Parathyroid adenoma (tissue), 2 donors: Measurements from ENCODE around the gene PCARE.

Experiments
- H2AFZ ChIP-seq: fragments of 300-600 bp; sonication (generic); one replicate; pipeline ENCODE4 v1.7.0; 2017; ENCODE audit warnings: antibody characterized with exemption, mild to moderate bottlenecking
- H3K27ac ChIP-seq: fragments of 300-600 bp; sonication (generic); one replicate; pipeline ENCODE4 v1.7.0; 2017
- H3K27me3 ChIP-seq: fragments of 300-600 bp; sonication (generic); one replicate; pipeline ENCODE4 v1.7.0; 2017; ENCODE audit warnings: low read length; ENCODE audit not compliant: control insufficient read depth, insufficient read depth
- H3K36me3 ChIP-seq: fragments of 300-600 bp; sonication (generic); one replicate; pipeline ENCODE4 v1.7.0; 2017; ENCODE audit warnings: low read length; ENCODE audit not compliant: control insufficient read depth, insufficient read depth
- H3K4me1 ChIP-seq: fragments of 300-600 bp; sonication (generic); one replicate; pipeline ENCODE4 v1.7.0; 2017; ENCODE audit warnings: control low read depth
- H3K4me2 ChIP-seq: fragments of 300-600 bp; sonication (generic); one replicate; pipeline ENCODE4 v1.7.0; 2017; ENCODE audit warnings: low read length
- H3K4me3 ChIP-seq: fragments of 300-600 bp; sonication (generic); one replicate; pipeline ENCODE4 v1.7.0; 2017; ENCODE audit warnings: low read depth, low read length
- H3K79me2 ChIP-seq: fragments of 300-600 bp; sonication (generic); one replicate; pipeline ENCODE4 v1.7.0; 2017; ENCODE audit warnings: control low read depth
- H3K9ac ChIP-seq: fragments of 300-600 bp; sonication (generic); one replicate; pipeline ENCODE4 v1.7.0; 2017; ENCODE audit warnings: mild to moderate bottlenecking
- H3K9me3 ChIP-seq: fragments of 300-600 bp; sonication (generic); one replicate; pipeline ENCODE4 v1.7.0; 2017; ENCODE audit warnings: low read length; ENCODE audit not compliant: control insufficient read depth
- TF ChIP-seq, protein P1 (sequence below): fragments of 300-600 bp; sonication (generic); IDR thresholded peaks from one replicate; pipeline ENCODE4 v1.7.0; 2017; ENCODE audit warnings: antibody characterized with exemption, mild to moderate bottlenecking
- donor health status: primary hyperparathyroidism.

PCARE gene

DNA sequence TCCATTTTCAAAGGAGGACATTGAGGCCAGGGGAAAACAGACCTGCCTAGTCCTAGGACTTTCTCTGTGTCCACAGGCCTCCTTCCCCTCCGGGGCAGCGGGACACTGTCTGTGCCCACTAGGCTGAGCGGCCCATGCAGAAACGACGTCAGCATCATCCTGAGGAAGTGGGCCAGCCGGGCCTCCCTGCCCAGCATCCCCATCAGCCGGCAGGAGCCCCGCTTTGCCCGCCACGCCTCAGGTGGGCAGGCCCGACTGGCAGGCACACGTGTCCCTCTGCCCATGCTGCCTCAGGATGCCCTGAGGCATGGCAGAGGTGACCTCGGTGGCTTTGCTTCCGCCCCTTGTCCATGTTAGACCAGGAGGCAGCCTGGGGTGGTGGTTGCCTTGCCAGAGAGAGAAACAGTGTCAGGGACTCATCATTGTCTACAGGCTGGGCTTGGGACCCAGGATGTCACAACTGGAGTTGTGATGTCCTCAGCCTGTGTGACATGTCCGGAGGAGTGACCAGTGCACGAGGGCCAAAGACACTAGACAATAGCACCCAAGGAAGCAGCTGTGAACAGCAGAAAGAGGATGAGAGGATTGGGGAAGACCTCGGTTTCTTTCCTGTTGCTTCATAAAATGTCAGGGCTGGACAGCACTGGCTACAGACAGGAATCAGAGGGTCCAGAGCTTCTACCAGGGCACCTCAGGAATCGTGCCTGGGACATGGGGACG lies 56.4 kb downstream of the PCARE start:
- Histone ChIP-seq H3K79me2 (no peaks in the 10 kb centered on the region), H3K27me3 (no peaks in the 10 kb centered on the region), H3K4me3 (no peak overlapping the region), H2AFZ (no peak overlapping the region), H3K9me3 (no peaks in the 10 kb centered on the region), H3K27ac (no peak overlapping the region), H3K4me2 (no peak overlapping the region), H3K4me1 (no peaks in the 10 kb centered on the region), H3K9ac (no peak overlapping the region), H3K36me3 (no peaks in the 10 kb centered on the region)
- TF ChIP-seq, protein P1, sequence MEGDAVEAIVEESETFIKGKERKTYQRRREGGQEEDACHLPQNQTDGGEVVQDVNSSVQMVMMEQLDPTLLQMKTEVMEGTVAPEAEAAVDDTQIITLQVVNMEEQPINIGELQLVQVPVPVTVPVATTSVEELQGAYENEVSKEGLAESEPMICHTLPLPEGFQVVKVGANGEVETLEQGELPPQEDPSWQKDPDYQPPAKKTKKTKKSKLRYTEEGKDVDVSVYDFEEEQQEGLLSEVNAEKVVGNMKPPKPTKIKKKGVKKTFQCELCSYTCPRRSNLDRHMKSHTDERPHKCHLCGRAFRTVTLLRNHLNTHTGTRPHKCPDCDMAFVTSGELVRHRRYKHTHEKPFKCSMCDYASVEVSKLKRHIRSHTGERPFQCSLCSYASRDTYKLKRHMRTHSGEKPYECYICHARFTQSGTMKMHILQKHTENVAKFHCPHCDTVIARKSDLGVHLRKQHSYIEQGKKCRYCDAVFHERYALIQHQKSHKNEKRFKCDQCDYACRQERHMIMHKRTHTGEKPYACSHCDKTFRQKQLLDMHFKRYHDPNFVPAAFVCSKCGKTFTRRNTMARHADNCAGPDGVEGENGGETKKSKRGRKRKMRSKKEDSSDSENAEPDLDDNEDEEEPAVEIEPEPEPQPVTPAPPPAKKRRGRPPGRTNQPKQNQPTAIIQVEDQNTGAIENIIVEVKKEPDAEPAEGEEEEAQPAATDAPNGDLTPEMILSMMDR, result no peak

DNA sequence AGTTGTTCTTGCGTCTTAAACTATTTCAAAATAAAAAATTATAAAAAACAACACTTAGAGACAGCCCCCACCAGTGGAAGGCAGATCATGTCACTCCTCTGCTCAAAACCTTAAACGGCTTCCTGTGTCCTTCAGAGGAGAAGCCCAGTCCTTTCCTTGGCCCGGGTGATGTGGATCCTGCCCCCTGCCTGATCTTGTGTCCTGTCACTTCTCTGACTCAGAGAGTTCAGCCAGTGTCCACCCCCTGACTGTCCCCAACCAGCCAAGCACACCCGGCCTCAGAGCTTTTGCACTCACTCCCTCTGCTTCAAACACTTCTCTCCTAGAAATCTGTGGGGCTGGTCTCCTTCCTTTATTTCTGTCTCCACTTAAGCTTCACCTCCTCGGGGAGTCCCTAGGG lies 57.8 kb downstream of the PCARE start:
- TF ChIP-seq, protein P1, result no peak
- no peak overlapping the region for H3K9ac ChIP-seq
- H3K4me3 ChIP-seq, result no peak overlapping the region
- H2AFZ ChIP-seq, result no peak overlapping the region
- no peaks in the 10 kb centered on the region for H3K4me1 ChIP-seq
- H3K27ac ChIP-seq, result no peak overlapping the region
- H3K27me3 ChIP-seq, result no peaks in the 10 kb centered on the region
- no peaks in the 10 kb centered on the region for H3K36me3 ChIP-seq
- no peak overlapping the region for H3K4me2 ChIP-seq
- H3K79me2 ChIP-seq, result no peaks in the 10 kb centered on the region
- H3K9me3 ChIP-seq, result no peaks in the 10 kb centered on the region

DNA sequence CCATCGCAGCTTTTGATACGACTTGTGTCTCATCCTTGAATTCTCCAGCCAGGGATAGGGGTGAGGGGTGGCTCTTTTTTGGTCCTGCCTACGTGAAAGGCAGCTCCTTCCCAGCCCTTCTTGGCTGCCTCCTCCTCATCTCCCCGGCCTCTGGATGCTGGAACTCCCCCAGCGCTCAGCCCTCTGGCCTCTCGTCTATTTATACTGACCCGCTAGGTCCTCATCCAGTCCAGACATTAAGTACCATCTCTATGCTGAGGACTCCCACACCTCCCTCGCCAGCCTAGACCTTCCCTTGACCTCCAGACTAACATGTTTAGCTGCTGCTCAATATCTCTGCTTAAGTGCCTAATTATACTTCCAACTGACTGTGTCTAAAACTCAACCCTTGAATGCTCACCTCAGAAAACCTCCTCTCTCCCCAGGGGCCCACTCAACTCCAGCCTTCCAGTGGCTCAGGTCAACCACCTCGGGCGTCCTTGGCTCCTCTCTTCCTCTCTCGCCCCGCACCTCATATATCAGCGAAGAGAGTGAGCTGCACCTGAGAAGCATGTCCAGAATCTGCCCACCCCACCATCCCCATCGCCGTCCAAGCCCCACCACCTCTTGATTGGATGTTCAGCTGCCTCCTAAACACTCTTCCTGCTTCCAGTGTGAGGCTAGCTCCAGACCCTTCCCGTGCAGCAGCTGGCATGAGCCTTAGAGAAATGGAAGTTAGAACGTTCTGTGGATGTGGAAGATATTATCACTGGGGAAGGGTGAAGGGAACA lies 58.4 kb downstream of the PCARE start:
- H3K4me2 ChIP-seq, result no peak overlapping the region
- H3K9me3 ChIP-seq, result no peaks in the 10 kb centered on the region
- H3K27ac ChIP-seq, result no peak overlapping the region
- H3K4me3 ChIP-seq, result no peak overlapping the region
- H3K9ac ChIP-seq, result no peak overlapping the region
- H3K27me3 ChIP-seq, result no peaks in the 10 kb centered on the region
- no peaks in the 10 kb centered on the region for H3K4me1 ChIP-seq
- TF ChIP-seq, protein P1, result no peak
- H2AFZ ChIP-seq, result no peak overlapping the region
- H3K36me3 ChIP-seq, result no peaks in the 10 kb centered on the region
- no peaks in the 10 kb centered on the region for H3K79me2 ChIP-seq

DNA sequence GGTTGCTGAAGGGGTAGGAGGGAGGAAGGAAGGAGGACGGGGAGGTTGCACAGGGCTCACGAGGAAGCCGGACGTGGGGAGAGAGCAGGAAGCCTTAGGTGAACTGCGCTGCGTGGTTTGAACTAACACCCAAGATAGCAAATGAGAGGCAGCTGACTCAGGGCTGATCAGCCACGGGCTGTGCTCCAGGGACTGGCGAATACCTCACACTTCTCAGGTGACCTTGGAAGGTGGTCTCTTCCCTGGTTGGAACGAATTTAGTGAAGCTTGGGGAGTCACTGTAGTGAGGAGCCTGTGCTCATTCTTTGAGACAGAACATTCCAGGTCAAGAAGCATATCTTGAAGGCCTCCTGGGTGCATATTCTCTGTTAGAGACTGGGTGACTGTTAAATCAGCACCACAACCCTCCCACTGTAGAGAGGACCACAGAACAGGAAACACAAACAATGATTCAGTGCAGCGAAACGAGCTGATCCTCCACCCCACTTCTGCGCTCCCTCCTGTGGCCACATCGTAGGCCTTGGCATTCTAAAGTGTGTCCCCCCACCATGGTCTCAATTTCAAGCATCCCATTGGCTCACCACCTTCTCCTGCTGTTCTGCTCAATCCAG lies 59.4 kb downstream of the PCARE start:
- Histone ChIP-seq H3K27ac (no peak overlapping the region), H3K79me2 (no peaks in the 10 kb centered on the region)

More for the DNA sequence above, 59.4 kb downstream of the PCARE start:
- no peaks in the 10 kb centered on the region for H3K4me1 ChIP-seq
- H3K9me3 ChIP-seq, result no peaks in the 10 kb centered on the region
- H3K4me3 ChIP-seq, result no peak overlapping the region
- no peak overlapping the region for H3K4me2 ChIP-seq
- TF ChIP-seq, protein P1, result no peak
- no peak overlapping the region for H2AFZ ChIP-seq
- no peaks in the 10 kb centered on the region for H3K27me3 ChIP-seq
- no peaks in the 10 kb centered on the region for H3K36me3 ChIP-seq
- H3K9ac ChIP-seq, result no peak overlapping the region
